GM12891 (cell line): ENCODE measurements around the gene ABHD17B.

Experiments used
- PAX5 ChIP-seq: IDR thresholded peaks from 2 replicates; pipeline ENCODE4 v1.6.1; 2011; ENCODE audit warnings: low read length, moderate library complexity, mild to moderate bottlenecking; ENCODE audit not compliant: insufficient read depth, severe bottlenecking
- POLR2A ChIP-seq: IDR thresholded peaks from 2 replicates; pipeline ENCODE4 v1.6.1; 2011; ENCODE audit warnings: low read depth, low read length, control low read depth
- POLR2AphosphoS5 ChIP-seq: IDR thresholded peaks from 2 replicates; pipeline ENCODE4 v1.6.1; 2011; ENCODE audit warnings: low read depth, low read length, control low read depth
- SPI1 ChIP-seq: IDR thresholded peaks from 2 replicates; pipeline ENCODE4 v1.6.1; 2011; ENCODE audit warnings: low read depth, low read length, control low read depth
- TAF1 ChIP-seq: IDR thresholded peaks from 2 replicates; pipeline ENCODE4 v1.6.1; 2011; ENCODE audit warnings: low read depth, low read length, control low read depth

DNA sequence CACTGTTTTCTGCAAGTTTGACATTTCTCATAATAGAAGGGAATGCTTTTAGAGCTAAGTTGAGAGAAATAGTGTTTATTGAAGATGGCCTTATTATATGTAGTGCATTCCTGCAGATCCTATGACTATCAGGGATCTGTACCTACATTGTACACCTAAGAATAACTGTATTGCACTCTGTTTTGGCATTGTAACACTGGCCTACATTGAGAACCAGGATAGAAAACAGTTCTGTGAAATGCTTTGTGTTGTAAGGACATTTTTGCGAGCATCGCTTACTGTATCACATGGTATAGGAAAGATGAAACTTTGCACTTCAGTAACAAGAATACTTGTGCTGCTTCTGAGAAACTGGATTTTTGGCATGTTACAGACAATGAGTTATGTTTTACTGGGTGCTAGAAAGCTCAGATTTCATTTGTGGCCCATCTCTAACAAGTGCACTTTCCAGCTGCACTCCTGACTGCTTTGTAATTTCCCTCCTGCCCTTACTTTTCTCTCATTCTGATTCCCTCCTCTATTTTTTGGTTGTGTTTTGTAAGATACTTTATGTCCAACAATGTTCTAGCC, 31.1 kb upstream of the ABHD17B start:
- no peak for TF ChIP-seq POLR2AphosphoS5
- TF ChIP-seq POLR2A: no peak
- no peak for TF ChIP-seq SPI1
- no peak for TF ChIP-seq TAF1
- TF ChIP-seq PAX5: no peak
